ENCODE measurements around the gene PGD. TPM values are rescaled to one million over a fixed set of nuclear protein-coding genes. Genes with fewer than 3 reads are reported as not detected.

PGD gene
- total RNA-seq, 1 experiment from 2014 or later = 291 TPM

- Mint-ChIP-seq H3K4me3 (peak overlapping the region; percentile 92 to 95), H3K27me3 (ENCODE audit: low read depth) (no peaks in the 10 kb centered on the region), H3K27ac (peak overlapping the region; percentile 71 to 97 (median 82); a peak in 6 of 7 replicates), H3K36me3 (ENCODE audit: insufficient read depth in 1 of 3, low read depth in 3 of 3) (peaks cover 36 to 52% (median 50%) of the 10 kb centered on the region in 3 experiments), H3K9me3 (no peaks in the 10 kb centered on the region; a peak in 2 of 5 replicates), H3K4me1 (peaks cover 14 to 18% of the 10 kb centered on the region in 2 experiments)
- Histone ChIP-seq H3K27me3 (ENCODE audit: insufficient read depth, low read length) (no peaks in the 10 kb centered on the region), H3K27ac (ENCODE audit: insufficient read length, low read depth, low read length) (no peak overlapping the region), H3T11ph (ENCODE audit: low read length) (no peak overlapping the region), H4K91ac (ENCODE audit: insufficient read length, low read depth, low read length) (no peak overlapping the region), H4K8ac (replicated peaks; ENCODE audit: insufficient read length, low read depth, low read length) (no peak overlapping the region), H3K23me2 (ENCODE audit: insufficient read length, low read depth, low read length, poor library complexity, severe bottlenecking) (peaks cover 16% of the 10 kb centered on the region), H2BK15ac (ENCODE audit: low read depth, low read length) (no peak overlapping the region), H3K4ac (ENCODE audit: low read depth, low read length) (no peak overlapping the region), H3K4me2 (ENCODE audit: insufficient read depth, insufficient read length, low read length) (peak overlapping the region; percentile 85), H3K23ac (ENCODE audit: insufficient read length, low read depth, low read length) (no peak overlapping the region), H3K18ac (ENCODE audit: insufficient read length, low read depth, low read length) (peak overlapping the region; percentile 63), H3K79me2 (ENCODE audit: insufficient read depth, low read length) (peaks cover 11% of the 10 kb centered on the region), H2BK20ac (ENCODE audit: low read depth, low read length, poor library complexity, severe bottlenecking) (no peak overlapping the region), H3K9me3 (ENCODE audit: control insufficient read depth, low read depth, low read length) (no peaks in the 10 kb centered on the region), H3K56ac (ENCODE audit: insufficient read length, low read depth, low read length) (no peak overlapping the region), H3K4me1 (ENCODE audit: insufficient read depth, low read length) (no peaks in the 10 kb centered on the region), H2BK120ac (ENCODE audit: low read depth, low read length, poor library complexity, severe bottlenecking) (no peak overlapping the region), H2BK5ac (ENCODE audit: insufficient read length, low read length) (no peak overlapping the region), H3K9ac (ENCODE audit: extremely low read depth, insufficient read length, low read length) (peak overlapping the region; percentile 84), H2AFZ (ENCODE audit: low read length) (no peak overlapping the region), H2BK12ac (ENCODE audit: insufficient read length, low read depth, low read length) (no peak overlapping the region), H3K79me1 (ENCODE audit: insufficient read depth, low read depth, low read length, poor library complexity, severe bottlenecking) (no peaks in the 10 kb centered on the region), H4K5ac (ENCODE audit: insufficient read length, low read depth, low read length) (no peak overlapping the region), H4K20me1 (ENCODE audit: control insufficient read depth, insufficient read depth, insufficient read length) (no peaks in the 10 kb centered on the region), H2AK5ac (ENCODE audit: insufficient read length, low read length) (no peak overlapping the region), H3K14ac (ENCODE audit: insufficient read depth, low read length) (peak overlapping the region; percentile 95)
- no CpG with 5 or more reads among the region's 42 CpGs for WGBS (ENCODE audit: extremely low coverage, insufficient read length, low lambda C conversion rate)
- TF ChIP-seq, protein P1, sequence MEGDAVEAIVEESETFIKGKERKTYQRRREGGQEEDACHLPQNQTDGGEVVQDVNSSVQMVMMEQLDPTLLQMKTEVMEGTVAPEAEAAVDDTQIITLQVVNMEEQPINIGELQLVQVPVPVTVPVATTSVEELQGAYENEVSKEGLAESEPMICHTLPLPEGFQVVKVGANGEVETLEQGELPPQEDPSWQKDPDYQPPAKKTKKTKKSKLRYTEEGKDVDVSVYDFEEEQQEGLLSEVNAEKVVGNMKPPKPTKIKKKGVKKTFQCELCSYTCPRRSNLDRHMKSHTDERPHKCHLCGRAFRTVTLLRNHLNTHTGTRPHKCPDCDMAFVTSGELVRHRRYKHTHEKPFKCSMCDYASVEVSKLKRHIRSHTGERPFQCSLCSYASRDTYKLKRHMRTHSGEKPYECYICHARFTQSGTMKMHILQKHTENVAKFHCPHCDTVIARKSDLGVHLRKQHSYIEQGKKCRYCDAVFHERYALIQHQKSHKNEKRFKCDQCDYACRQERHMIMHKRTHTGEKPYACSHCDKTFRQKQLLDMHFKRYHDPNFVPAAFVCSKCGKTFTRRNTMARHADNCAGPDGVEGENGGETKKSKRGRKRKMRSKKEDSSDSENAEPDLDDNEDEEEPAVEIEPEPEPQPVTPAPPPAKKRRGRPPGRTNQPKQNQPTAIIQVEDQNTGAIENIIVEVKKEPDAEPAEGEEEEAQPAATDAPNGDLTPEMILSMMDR (conservative IDR thresholded peaks at IDR 0.05) = no peak
- DNase-seq = no peak
These were observed 629 bp downstream of the PGD start for GRCh38 chr1:10399444-10399941.
